GM23338 (cell line): ENCODE results near the gene SPATA18. TPM values are rescaled to one million over a fixed set of nuclear protein-coding genes. Genes with fewer than 3 reads are reported as not detected.

Experiments used
- ATAC-seq: fragments of 200-7000 bp; cut with Tn5 transposase; 3 replicates; pipeline ENCODE4 v1.9.1; 2020
- DNase-seq: peaks from one replicate; pipeline ENCODE4 v3.0.0-alpha.2; 2015; ENCODE audit warnings: low spot score
- H2AFZ ChIP-seq: fragments of 200-600 bp; sonication (generic); 2 replicates; pipeline ENCODE4 v1.8.0; 2016; ENCODE audit warnings: antibody characterized with exemption, mild to moderate bottlenecking, moderate library complexity
- H3F3A ChIP-seq: fragments of 200-600 bp; sonication (generic); replicated peaks from 2 replicates; pipeline ENCODE4 v1.8.0; 2017; ENCODE audit warnings: antibody characterized with exemption, mixed run types, low read depth
- H3K27ac ChIP-seq: fragments of 200-600 bp; sonication (generic); 2 replicates; pipeline ENCODE4 v1.6.1; 2016; ENCODE audit warnings: low read depth
- H3K27me3 ChIP-seq: fragments of 200-600 bp; sonication (generic); 2 replicates; pipeline ENCODE4 v1.8.0; 2016; ENCODE audit warnings: mild to moderate bottlenecking, mixed run types, moderate library complexity; ENCODE audit not compliant: insufficient read depth
- H3K36me3 ChIP-seq: fragments of 200-600 bp; sonication (generic); 2 replicates; pipeline ENCODE4 v1.8.0; 2016; ENCODE audit warnings: mild to moderate bottlenecking; ENCODE audit not compliant: insufficient read depth
- H3K4me1 ChIP-seq: fragments of 200-600 bp; sonication (generic); 2 replicates; pipeline ENCODE4 v1.8.0; 2016; ENCODE audit warnings: mild to moderate bottlenecking, moderate library complexity; ENCODE audit not compliant: insufficient read depth
- H3K4me2 ChIP-seq: fragments of 200-600 bp; sonication (generic); 2 replicates; pipeline ENCODE4 v1.7.1; 2017; ENCODE audit warnings: mixed run types
- H3K4me3 ChIP-seq: fragments of 200-600 bp; sonication (generic); 2 replicates; pipeline ENCODE4 v1.6.1; 2016; ENCODE audit warnings: mixed run types
- H3K79me2 ChIP-seq: fragments of 200-600 bp; sonication (generic); replicated peaks from 2 replicates; pipeline ENCODE4 v1.8.0; 2017; ENCODE audit warnings: mild to moderate bottlenecking; ENCODE audit not compliant: insufficient read depth
- H3K9me2 ChIP-seq: fragments of 200-600 bp; sonication (generic); 2 replicates; pipeline ENCODE4 v1.8.0; 2017; ENCODE audit not compliant: insufficient read depth
- H4K20me1 ChIP-seq: fragments of 200-600 bp; sonication (generic); replicated peaks from 2 replicates; pipeline ENCODE4 v1.8.0; 2017; ENCODE audit warnings: mild to moderate bottlenecking; ENCODE audit not compliant: insufficient read depth
- H3K27ac Mint-ChIP-seq: 2 replicates; pipeline ENCODE4 v1.8.0; 2020; ENCODE audit warnings: inconsistent platforms, mild to moderate bottlenecking, moderate library complexity, mixed read lengths
- H3K27me3 Mint-ChIP-seq: 3 replicates; pipeline ENCODE4 v1.8.0; 2022; ENCODE audit warnings: low read depth, mild to moderate bottlenecking, moderate library complexity, mixed read lengths, inconsistent platforms; ENCODE audit not compliant: insufficient read depth, poor library complexity
- H3K36me3 Mint-ChIP-seq: 3 replicates; pipeline ENCODE4 v1.8.0; 2021; ENCODE audit warnings: low read depth, mild to moderate bottlenecking, inconsistent platforms, moderate library complexity, mixed read lengths
- H3K4me1 Mint-ChIP-seq: 3 replicates; pipeline ENCODE4 v1.8.0; 2020; ENCODE audit warnings: mild to moderate bottlenecking, inconsistent platforms, mixed read lengths
- H3K4me3 Mint-ChIP-seq: 3 replicates; pipeline ENCODE4 v1.8.0; 2021; ENCODE audit warnings: moderate library complexity, mild to moderate bottlenecking, inconsistent platforms, mixed read lengths
- H3K9me3 Mint-ChIP-seq: 3 replicates; pipeline ENCODE4 v1.8.0; 2020; ENCODE audit warnings: moderate library complexity, mild to moderate bottlenecking, inconsistent platforms, mixed read lengths
- CREB1 ChIP-seq: fragments of 250-450 bp; sonication (Bioruptor Pico); IDR thresholded peaks from 2 replicates; pipeline ENCODE4 v1.5.0; 2020; ENCODE audit warnings: low read depth, mild to moderate bottlenecking, moderate library complexity
- ETS1 ChIP-seq: IDR thresholded peaks from 2 replicates; pipeline ENCODE4 v1.6.1; 2016; ENCODE audit warnings: antibody characterized with exemption
- EZH2 ChIP-seq: fragments of 200-600 bp; sonication (generic); IDR thresholded peaks from one replicate; pipeline ENCODE4 v1.8.0; 2017; ENCODE audit warnings: antibody characterized with exemption, mild to moderate bottlenecking, low read depth; ENCODE audit not compliant: unreplicated experiment
- EZH2phosphoT487 ChIP-seq: fragments of 200-600 bp; sonication (generic); IDR thresholded peaks from one replicate; pipeline ENCODE4 v1.8.1; 2018; ENCODE audit warnings: antibody characterized with exemption; ENCODE audit not compliant: unreplicated experiment
- JUNB ChIP-seq: IDR thresholded peaks from one replicate; pipeline ENCODE4 v1.6.1; 2016; ENCODE audit warnings: antibody characterized with exemption; ENCODE audit not compliant: unreplicated experiment
- NANOG ChIP-seq: IDR thresholded peaks from 2 replicates; pipeline ENCODE4 v1.6.1; 2016; ENCODE audit warnings: antibody characterized with exemption, borderline replicate concordance
- POLR2AphosphoS5 ChIP-seq: IDR thresholded peaks from 2 replicates; pipeline ENCODE4 v1.6.1; 2016; ENCODE audit warnings: antibody characterized with exemption, low read depth
- STAT1 ChIP-seq: IDR thresholded peaks from one replicate; pipeline ENCODE4 v1.6.1; 2016; ENCODE audit warnings: antibody characterized with exemption; ENCODE audit not compliant: unreplicated experiment
- ZNF114 ChIP-seq: fragments of 250-450 bp; sonication (Bioruptor Pico); IDR thresholded peaks from 2 replicates; pipeline ENCODE4 v1.5.0; 2020; ENCODE audit warnings: mild to moderate bottlenecking, moderate library complexity
- ZNF331 ChIP-seq: fragments of 250-450 bp; sonication (Bioruptor Pico); IDR thresholded peaks from 2 replicates; pipeline ENCODE4 v1.5.0; 2020; ENCODE audit warnings: low read depth, mild to moderate bottlenecking, moderate library complexity
- ZNF462 ChIP-seq: fragments of 250-450 bp; sonication (Bioruptor Pico); IDR thresholded peaks from 2 replicates; pipeline ENCODE4 v1.5.0; 2020; ENCODE audit warnings: mild to moderate bottlenecking, moderate library complexity
- polyA plus RNA-seq: library from polyadenylated mRNA; unstranded; fragments of >200 nt; fragmentation: Nextera tagmentation; extraction: Ambion mirVana; gene quantifications from 2 replicates; pipeline ENCODE4 v1.2.1, GENCODE V29; 2016
- total RNA-seq: library from RNA; depleted of rRNA; stranded (reverse); fragments of >200 nt; shearing (Covaris generic); gene quantifications from 2 replicates; pipeline ENCODE4 v1.2.3, GENCODE V29; 2014
- TF ChIP-seq, protein P1 (sequence below), 2 experiments: fragments of 200-600 bp in 1 of 2; sonication (generic) in 1 of 2; conservative IDR thresholded peaks; 2 replicates each; pipeline versions ENCODE4 v1.5.1 to v1.6.1; 2016 to 2017; ENCODE audit warnings: antibody characterized with exemption in 2 of 2, low read depth in 2 of 2, mild to moderate bottlenecking in 2 of 2, moderate library complexity in 1 of 2
- TF ChIP-seq, protein P2 (sequence below): IDR thresholded peaks from one replicate; pipeline ENCODE4 v1.6.1; 2018; ENCODE audit warnings: antibody characterized with exemption; ENCODE audit not compliant: unreplicated experiment

Gene SPATA18
- total and polyA plus RNA-seq, 2 experiments from 2014 or later = 1.5 to 2.5 TPM

GRCh38 chr4:52014903-52015302 lies 36.2 kb upstream of the SPATA18 start:
- ATAC-seq (no peak; the same call in 2 of the 3 replicates), DNase-seq (no peak)
- no peak overlapping the region for H3K4me2 ChIP-seq
- peak overlapping the region; percentile 56 for H3K27ac Mint-ChIP-seq
- no peaks in the 10 kb centered on the region for H3K79me2 ChIP-seq
- no peak overlapping the region for H3K4me3 ChIP-seq
- peak overlapping the region; percentile 61; the same call in 1 of the 2 replicates for H2AFZ ChIP-seq
- no peaks in the 10 kb centered on the region for H3K9me3 Mint-ChIP-seq
- no peak overlapping the region for H3K27ac ChIP-seq
- H3K9me2 ChIP-seq = no peaks in the 10 kb centered on the region
- no peak overlapping the region for H3K4me3 Mint-ChIP-seq
- no peaks in the 10 kb centered on the region for H3K36me3 ChIP-seq
- H3F3A ChIP-seq = no peaks in the 10 kb centered on the region
- peaks cover 5% of the 10 kb centered on the region; the same call in 2 of the 3 replicates for H3K4me1 Mint-ChIP-seq
- H3K27me3 ChIP-seq = no peaks in the 10 kb centered on the region
- no peaks in the 10 kb centered on the region for H3K36me3 Mint-ChIP-seq
- H3K27me3 Mint-ChIP-seq = no peaks in the 10 kb centered on the region
- no peak for TF ChIP-seq ETS1
- no peak for TF ChIP-seq EZH2phosphoT487
- TF ChIP-seq, protein P1, sequence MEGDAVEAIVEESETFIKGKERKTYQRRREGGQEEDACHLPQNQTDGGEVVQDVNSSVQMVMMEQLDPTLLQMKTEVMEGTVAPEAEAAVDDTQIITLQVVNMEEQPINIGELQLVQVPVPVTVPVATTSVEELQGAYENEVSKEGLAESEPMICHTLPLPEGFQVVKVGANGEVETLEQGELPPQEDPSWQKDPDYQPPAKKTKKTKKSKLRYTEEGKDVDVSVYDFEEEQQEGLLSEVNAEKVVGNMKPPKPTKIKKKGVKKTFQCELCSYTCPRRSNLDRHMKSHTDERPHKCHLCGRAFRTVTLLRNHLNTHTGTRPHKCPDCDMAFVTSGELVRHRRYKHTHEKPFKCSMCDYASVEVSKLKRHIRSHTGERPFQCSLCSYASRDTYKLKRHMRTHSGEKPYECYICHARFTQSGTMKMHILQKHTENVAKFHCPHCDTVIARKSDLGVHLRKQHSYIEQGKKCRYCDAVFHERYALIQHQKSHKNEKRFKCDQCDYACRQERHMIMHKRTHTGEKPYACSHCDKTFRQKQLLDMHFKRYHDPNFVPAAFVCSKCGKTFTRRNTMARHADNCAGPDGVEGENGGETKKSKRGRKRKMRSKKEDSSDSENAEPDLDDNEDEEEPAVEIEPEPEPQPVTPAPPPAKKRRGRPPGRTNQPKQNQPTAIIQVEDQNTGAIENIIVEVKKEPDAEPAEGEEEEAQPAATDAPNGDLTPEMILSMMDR (conservative IDR thresholded peaks at IDR 0.05; ENCODE audit: low read depth in 2 of 2) = no peak
- no peak for TF ChIP-seq NANOG
- no peak for TF ChIP-seq ZNF462 (CRISPR knock-in tag)
- no peak for TF ChIP-seq STAT1
- no peak for TF ChIP-seq CREB1 (CRISPR knock-in tag)
- no peak for TF ChIP-seq ZNF331 (CRISPR knock-in tag)
- TF ChIP-seq EZH2 = no peak
- TF ChIP-seq, protein P2, sequence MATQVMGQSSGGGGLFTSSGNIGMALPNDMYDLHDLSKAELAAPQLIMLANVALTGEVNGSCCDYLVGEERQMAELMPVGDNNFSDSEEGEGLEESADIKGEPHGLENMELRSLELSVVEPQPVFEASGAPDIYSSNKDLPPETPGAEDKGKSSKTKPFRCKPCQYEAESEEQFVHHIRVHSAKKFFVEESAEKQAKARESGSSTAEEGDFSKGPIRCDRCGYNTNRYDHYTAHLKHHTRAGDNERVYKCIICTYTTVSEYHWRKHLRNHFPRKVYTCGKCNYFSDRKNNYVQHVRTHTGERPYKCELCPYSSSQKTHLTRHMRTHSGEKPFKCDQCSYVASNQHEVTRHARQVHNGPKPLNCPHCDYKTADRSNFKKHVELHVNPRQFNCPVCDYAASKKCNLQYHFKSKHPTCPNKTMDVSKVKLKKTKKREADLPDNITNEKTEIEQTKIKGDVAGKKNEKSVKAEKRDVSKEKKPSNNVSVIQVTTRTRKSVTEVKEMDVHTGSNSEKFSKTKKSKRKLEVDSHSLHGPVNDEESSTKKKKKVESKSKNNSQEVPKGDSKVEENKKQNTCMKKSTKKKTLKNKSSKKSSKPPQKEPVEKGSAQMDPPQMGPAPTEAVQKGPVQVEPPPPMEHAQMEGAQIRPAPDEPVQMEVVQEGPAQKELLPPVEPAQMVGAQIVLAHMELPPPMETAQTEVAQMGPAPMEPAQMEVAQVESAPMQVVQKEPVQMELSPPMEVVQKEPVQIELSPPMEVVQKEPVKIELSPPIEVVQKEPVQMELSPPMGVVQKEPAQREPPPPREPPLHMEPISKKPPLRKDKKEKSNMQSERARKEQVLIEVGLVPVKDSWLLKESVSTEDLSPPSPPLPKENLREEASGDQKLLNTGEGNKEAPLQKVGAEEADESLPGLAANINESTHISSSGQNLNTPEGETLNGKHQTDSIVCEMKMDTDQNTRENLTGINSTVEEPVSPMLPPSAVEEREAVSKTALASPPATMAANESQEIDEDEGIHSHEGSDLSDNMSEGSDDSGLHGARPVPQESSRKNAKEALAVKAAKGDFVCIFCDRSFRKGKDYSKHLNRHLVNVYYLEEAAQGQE = no peak
- no peak for TF ChIP-seq JUNB
- no peak for TF ChIP-seq ZNF114
- no peak for TF ChIP-seq POLR2AphosphoS5
- no peaks in the 10 kb centered on the region for H4K20me1 ChIP-seq
- H3K4me1 ChIP-seq = no peaks in the 10 kb centered on the region
